ENCODE measurements around the gene FGGY.

FGGY gene

DNA sequence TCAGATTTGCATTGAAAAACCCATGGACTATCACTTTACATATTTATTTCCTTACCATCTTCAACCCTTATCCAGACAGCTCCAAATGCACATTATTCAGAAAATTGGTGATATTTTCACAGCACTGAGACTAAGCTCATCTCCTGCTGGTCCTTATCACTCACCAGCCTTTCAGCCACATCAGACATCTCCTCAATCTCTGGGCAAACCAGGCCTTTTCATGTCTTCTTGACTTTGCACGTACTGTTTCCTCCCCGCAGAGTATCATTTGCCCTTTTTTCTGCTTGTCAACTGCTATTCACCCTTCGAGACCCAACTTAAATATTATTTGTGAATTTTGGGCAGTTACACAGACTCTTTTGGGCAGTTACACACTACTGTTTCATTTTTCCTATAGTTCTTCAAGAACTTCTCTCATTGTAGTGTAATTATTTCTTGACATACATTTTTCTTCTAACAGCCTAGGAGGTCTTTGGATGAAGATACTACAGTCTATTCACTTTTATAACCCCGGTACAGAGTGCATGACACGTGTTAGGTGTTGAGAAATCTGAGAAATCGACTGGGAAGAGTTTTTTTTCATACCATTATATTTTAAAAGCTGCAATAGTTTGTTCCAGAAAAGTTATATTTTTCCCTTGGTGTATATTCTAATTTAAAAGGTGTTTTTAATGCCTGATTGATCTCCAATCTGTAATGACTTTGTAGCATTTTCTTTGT is 98.0 kb downstream of the FGGY start:
- Histone ChIP-seq H3K36me3 (ENCODE audit: control insufficient read depth in 2 of 2, insufficient read depth in 1 of 2, low read length in 2 of 2) (no peaks in the 10 kb centered on the region), H3K27ac (ENCODE audit: extremely low read depth, low read depth, low read length) (peak overlapping the region; percentile 89; the same call in 1 of the 2 replicates), H3K4me1 (ENCODE audit: control insufficient read depth, insufficient read depth, low read length) (peaks cover 26% of the 10 kb centered on the region), H3K9me3 (ENCODE audit: control insufficient read depth, insufficient read depth, low read depth, low read length) (no peaks in the 10 kb centered on the region), H3K4me3 (ENCODE audit: low read depth, low read length) (no peak overlapping the region)
- POLR2A ChIA-PET: no interaction called here
- CTCF ChIA-PET: interaction anchor here (0.6 to 1.0 kb wide), 3 partner anchors 45 to 304 kb away, joined by 3 to 4 read pairs (median 3); no protein-coding TSS in a partner anchor
- TF ChIP-seq ZNF311 (tag by site-specific recombination; IDR thresholded peaks at IDR 0.05; ENCODE audit: borderline replicate concordance) (no peak), ZNF157 (tag by site-specific recombination; IDR thresholded peaks at IDR 0.05) (no peak), ZNF561 (tag by site-specific recombination; IDR thresholded peaks at IDR 0.05; ENCODE audit: borderline replicate concordance) (no peak), ZNF221 (tag by site-specific recombination; IDR thresholded peaks at IDR 0.05; ENCODE audit: borderline replicate concordance) (no peak), ZNF610 (tag by site-specific recombination; IDR thresholded peaks at IDR 0.05; ENCODE audit: borderline replicate concordance) (no peak), ZNF433 (tag by site-specific recombination; IDR thresholded peaks at IDR 0.05; ENCODE audit: low read depth) (no peak), ZNF132 (tag by site-specific recombination; IDR thresholded peaks at IDR 0.05; ENCODE audit: borderline replicate concordance) (no peak), MZF1 (tag by site-specific recombination; IDR thresholded peaks at IDR 0.05; ENCODE audit: borderline replicate concordance) (no peak), ZBTB7A (tag by site-specific recombination; IDR thresholded peaks at IDR 0.05; ENCODE audit: low read depth) (no peak), ZNF658 (tag by site-specific recombination; IDR thresholded peaks at IDR 0.05) (no peak), ZNF768 (tag by site-specific recombination; IDR thresholded peaks at IDR 0.05) (no peak), ZNF623 (tag by site-specific recombination; IDR thresholded peaks at IDR 0.05) (no peak), TCF7L2 (IDR thresholded peaks at IDR 0.05; ENCODE audit: borderline replicate concordance, low read depth, low read length) (no peak), SALL2 (tag by site-specific recombination; IDR thresholded peaks at IDR 0.05; ENCODE audit: borderline replicate concordance) (no peak), ZNF214 (tag by site-specific recombination; IDR thresholded peaks at IDR 0.05; ENCODE audit: borderline replicate concordance) (no peak), ZNF629 (tag by site-specific recombination; IDR thresholded peaks at IDR 0.05) (no peak), ZNF48 (tag by site-specific recombination; IDR thresholded peaks at IDR 0.05) (no peak), ZNF350 (tag by site-specific recombination; IDR thresholded peaks at IDR 0.05) (no peak), ZNF510 (tag by site-specific recombination; IDR thresholded peaks at IDR 0.05; ENCODE audit: insufficient replicate concordance) (no peak)
- TF ChIP-seq, protein P1, sequence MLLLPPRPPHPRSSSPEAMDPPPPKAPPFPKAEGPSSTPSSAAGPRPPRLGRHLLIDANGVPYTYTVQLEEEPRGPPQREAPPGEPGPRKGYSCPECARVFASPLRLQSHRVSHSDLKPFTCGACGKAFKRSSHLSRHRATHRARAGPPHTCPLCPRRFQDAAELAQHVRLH (tag by site-specific recombination; IDR thresholded peaks at IDR 0.05): no peak

DNA sequence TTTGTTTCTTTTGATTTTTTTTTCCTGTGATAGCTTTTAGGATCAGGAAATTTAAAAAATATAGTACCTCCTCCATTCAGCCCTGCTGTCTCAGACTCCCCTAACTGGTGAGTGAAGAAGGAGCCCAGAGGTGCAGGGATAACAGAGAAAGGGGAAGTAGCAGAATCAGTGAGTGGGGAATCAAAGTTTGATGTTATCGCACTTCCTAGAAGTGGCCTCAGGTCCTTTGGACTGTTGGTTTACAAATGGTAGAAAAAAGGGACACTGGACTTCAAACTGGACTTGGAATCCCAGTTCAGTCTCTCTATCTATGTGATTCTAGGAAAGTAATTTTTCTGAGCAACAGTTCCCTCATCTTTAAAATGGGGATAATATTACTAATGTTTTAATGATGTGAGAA is 99.5 kb downstream of the FGGY start:
- Histone ChIP-seq H3K4me3 (ENCODE audit: low read depth, low read length) (no peak overlapping the region), H3K36me3 (ENCODE audit: control insufficient read depth in 2 of 2, insufficient read depth in 1 of 2, low read length in 2 of 2) (no peaks in the 10 kb centered on the region), H3K27ac (ENCODE audit: extremely low read depth, low read depth, low read length) (no peak overlapping the region), H3K4me1 (ENCODE audit: control insufficient read depth, insufficient read depth, low read length) (peaks cover 26% of the 10 kb centered on the region), H3K9me3 (ENCODE audit: control insufficient read depth, insufficient read depth, low read depth, low read length) (no peaks in the 10 kb centered on the region)
- TF ChIP-seq ZNF660 (tag by site-specific recombination; IDR thresholded peaks at IDR 0.05): no peak
- no peak for TF ChIP-seq KLF10 (tag by site-specific recombination; IDR thresholded peaks at IDR 0.05)
- no peak for TF ChIP-seq SETDB1 (IDR thresholded peaks at IDR 0.05; ENCODE audit: insufficient read length, low read length)
- TF ChIP-seq, protein P1 (tag by site-specific recombination; IDR thresholded peaks at IDR 0.05): no peak
- TF ChIP-seq EGR2 (tag by site-specific recombination; IDR thresholded peaks at IDR 0.05; ENCODE audit: low read depth): no peak
- ChIA-PET POLR2A (no interaction called here), CTCF (interaction anchor here (0.5 kb wide), 1 partner anchor 32 kb away, joined by 5 read pairs; no protein-coding TSS in a partner anchor)

Data from HEK293 (cell line).